ENCODE results near the gene ITPR2.
A peak's percentile ranks its signal among the peaks of the same experiment; 100 is the strongest.

ITPR2 gene

GRCh38 chr12:26728205-26729050, 104.6 kb downstream of the ITPR2 start:
- no peak for FAIRE-seq

GRCh38 chr12:26727482-26728204, 105.4 kb downstream of the ITPR2 start:
- no peak for FAIRE-seq

- no peak for FAIRE-seq
Measured at GRCh38 chr12:26726956-26727355, 106.0 kb downstream of the ITPR2 start.

- FAIRE-seq, result peak; percentile 56
Measured at GRCh38 chr12:26725276-26725916, 107.6 kb downstream of the ITPR2 start.

GRCh38 chr12:26724309-26724702, 108.7 kb downstream of the ITPR2 start:
- FAIRE-seq, result peak; percentile 40

- no peak for FAIRE-seq
Measured at GRCh38 chr12:26723379-26724308, 109.3 kb downstream of the ITPR2 start.

GRCh38 chr12:26721800-26722199, 111.2 kb downstream of the ITPR2 start:
- no peak for FAIRE-seq

- FAIRE-seq, result peak; percentile 93
Measured at GRCh38 chr12:26719852-26720251, 113.1 kb downstream of the ITPR2 start.

GRCh38 chr12:26717757-26718156, 115.2 kb downstream of the ITPR2 start:
- FAIRE-seq, result no peak

- FAIRE-seq, result no peak
Measured at GRCh38 chr12:26715232-26715631, 117.8 kb downstream of the ITPR2 start.

GRCh38 chr12:26713885-26714383, 119.1 kb downstream of the ITPR2 start:
- no peak for FAIRE-seq

GRCh38 chr12:26712892-26713291, 120.1 kb downstream of the ITPR2 start:
- FAIRE-seq, result no peak

GRCh38 chr12:26711569-26711968, 121.4 kb downstream of the ITPR2 start:
- FAIRE-seq, result no peak

- FAIRE-seq, result no peak
Measured at GRCh38 chr12:26711072-26711471, 121.9 kb downstream of the ITPR2 start.

GRCh38 chr12:26705851-26706250, 127.1 kb downstream of the ITPR2 start:
- FAIRE-seq, result peak; percentile 40

GRCh38 chr12:26704684-26705460, 128.1 kb downstream of the ITPR2 start:
- FAIRE-seq, result peak; percentile 97

GRCh38 chr12:26704214-26704613, 128.8 kb downstream of the ITPR2 start:
- no peak for FAIRE-seq

- FAIRE-seq, result no peak
Measured at GRCh38 chr12:26702741-26703140, 130.3 kb downstream of the ITPR2 start.

GRCh38 chr12:26701604-26702215, 131.3 kb downstream of the ITPR2 start:
- peak; percentile 97 for FAIRE-seq

GRCh38 chr12:26700430-26700829, 132.6 kb downstream of the ITPR2 start:
- no peak for FAIRE-seq

- FAIRE-seq, result no peak
Measured at GRCh38 chr12:26699237-26699636, 133.8 kb downstream of the ITPR2 start.

Measured in G401.6 (cell line).